ENCODE data around the gene GAK.

DNA sequence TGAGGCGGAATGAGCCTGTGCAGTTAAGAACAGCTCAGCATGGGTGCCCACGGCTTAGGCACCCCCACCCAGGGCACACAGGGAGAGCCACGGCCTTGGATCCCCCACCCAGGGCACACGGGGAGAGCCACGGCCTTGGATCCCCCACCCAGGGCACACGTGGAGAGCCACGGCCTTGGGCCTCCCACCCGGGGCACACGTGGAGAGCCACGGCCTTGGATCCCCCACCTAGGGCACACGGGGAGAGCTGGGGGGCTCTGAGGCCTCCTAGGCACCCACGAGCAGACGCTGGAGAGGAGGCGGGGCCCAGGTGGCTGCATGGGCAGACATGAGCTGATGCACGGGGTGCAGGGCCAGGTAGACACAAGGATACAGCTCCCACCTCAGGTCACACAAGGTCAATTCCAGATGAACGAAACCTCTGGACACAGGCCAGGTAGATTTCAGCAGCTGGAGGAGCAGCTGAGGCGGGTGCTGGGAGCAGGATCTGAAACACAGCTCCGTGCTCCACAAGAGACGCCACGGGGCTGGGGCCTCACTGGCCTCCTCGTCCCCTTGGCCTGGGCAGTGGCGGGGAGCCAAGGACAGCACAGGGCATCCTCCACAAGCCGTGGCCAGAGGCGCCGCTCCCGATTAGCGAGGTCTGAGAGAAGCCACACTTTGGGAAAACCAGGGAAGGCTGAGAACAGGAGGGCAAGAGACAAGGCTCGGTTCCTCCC is 30.8 kb downstream of the GAK start:
- TF ChIP-seq, protein P1, sequence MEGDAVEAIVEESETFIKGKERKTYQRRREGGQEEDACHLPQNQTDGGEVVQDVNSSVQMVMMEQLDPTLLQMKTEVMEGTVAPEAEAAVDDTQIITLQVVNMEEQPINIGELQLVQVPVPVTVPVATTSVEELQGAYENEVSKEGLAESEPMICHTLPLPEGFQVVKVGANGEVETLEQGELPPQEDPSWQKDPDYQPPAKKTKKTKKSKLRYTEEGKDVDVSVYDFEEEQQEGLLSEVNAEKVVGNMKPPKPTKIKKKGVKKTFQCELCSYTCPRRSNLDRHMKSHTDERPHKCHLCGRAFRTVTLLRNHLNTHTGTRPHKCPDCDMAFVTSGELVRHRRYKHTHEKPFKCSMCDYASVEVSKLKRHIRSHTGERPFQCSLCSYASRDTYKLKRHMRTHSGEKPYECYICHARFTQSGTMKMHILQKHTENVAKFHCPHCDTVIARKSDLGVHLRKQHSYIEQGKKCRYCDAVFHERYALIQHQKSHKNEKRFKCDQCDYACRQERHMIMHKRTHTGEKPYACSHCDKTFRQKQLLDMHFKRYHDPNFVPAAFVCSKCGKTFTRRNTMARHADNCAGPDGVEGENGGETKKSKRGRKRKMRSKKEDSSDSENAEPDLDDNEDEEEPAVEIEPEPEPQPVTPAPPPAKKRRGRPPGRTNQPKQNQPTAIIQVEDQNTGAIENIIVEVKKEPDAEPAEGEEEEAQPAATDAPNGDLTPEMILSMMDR (IDR thresholded peaks at IDR 0.05): no peak
- no peak for TF ChIP-seq POLR2A (IDR thresholded peaks at IDR 0.05)
- TF ChIP-seq POLR2AphosphoS5 (IDR thresholded peaks at IDR 0.05): no peak
- no peak for TF ChIP-seq EP300 (IDR thresholded peaks at IDR 0.05; ENCODE audit: low read depth)

Data from transverse colon (tissue), 4 donors.